ENCODE results near the gene TGM2. TPM values are rescaled to one million over a fixed set of nuclear protein-coding genes. Genes with fewer than 3 reads are reported as not detected.

TGM2 gene
- total and polyA plus RNA-seq, 9 of the 15 experiments (the other 6 are each of a cell fraction or from before 2014, with no cell fraction given), result 5.5 to 78.5 (median 37.6) TPM

GRCh38 chr20:38126932-38127621 lies 38.0 kb downstream of the TGM2 start (continued):
- TF ChIP-seq MGA (IDR thresholded peaks at IDR 0.05) (peak; percentile 67), ZNF639 (CRISPR knock-in tag; conservative IDR thresholded peaks at IDR 0.05 in 1 of 2, IDR thresholded peaks at IDR 0.05 in 1 of 2) (0 out of 4 replicates have a peak, but pooled peaks of 1 of the 2 experiments have one; percentile 45), PREB (CRISPR knock-in tag; IDR thresholded peaks at IDR 0.05) (no peak), MYBL2 (IDR thresholded peaks at IDR 0.05; ENCODE audit: low read depth) (no peak), MYBL2 (CRISPR knock-in tag; IDR thresholded peaks at IDR 0.05; ENCODE audit: borderline replicate concordance) (no peak), ZNF717 (CRISPR knock-in tag; IDR thresholded peaks at IDR 0.05) (no peak), ARID3A (IDR thresholded peaks at IDR 0.05; ENCODE audit: borderline replicate concordance, low read depth, low read length) (peak; percentile 53; the same call in 1 of the 2 replicates), HES1 (IDR thresholded peaks at IDR 0.05; ENCODE audit: low read depth) (peak; percentile 63)
